Stimulated activated CD8-positive, alpha-beta memory T cell treated with anti-CD3 and anti-CD28 coated beads, Interleukin-4, amount 100 ng/mL, for 24 hours (primary cell): ENCODE measurements around the gene STIM2.
"Not testable (repeated sequence)": the region's sequence is repeated elsewhere in the genome, so short reads cannot be mapped to it uniquely, and the experiment has no call there.

Experiments used
- DNase-seq: peaks from one replicate; pipeline ENCODE4 v3.0.0-alpha.2; 2020; ENCODE audit warnings: low read depth

Gene STIM2

DNA sequence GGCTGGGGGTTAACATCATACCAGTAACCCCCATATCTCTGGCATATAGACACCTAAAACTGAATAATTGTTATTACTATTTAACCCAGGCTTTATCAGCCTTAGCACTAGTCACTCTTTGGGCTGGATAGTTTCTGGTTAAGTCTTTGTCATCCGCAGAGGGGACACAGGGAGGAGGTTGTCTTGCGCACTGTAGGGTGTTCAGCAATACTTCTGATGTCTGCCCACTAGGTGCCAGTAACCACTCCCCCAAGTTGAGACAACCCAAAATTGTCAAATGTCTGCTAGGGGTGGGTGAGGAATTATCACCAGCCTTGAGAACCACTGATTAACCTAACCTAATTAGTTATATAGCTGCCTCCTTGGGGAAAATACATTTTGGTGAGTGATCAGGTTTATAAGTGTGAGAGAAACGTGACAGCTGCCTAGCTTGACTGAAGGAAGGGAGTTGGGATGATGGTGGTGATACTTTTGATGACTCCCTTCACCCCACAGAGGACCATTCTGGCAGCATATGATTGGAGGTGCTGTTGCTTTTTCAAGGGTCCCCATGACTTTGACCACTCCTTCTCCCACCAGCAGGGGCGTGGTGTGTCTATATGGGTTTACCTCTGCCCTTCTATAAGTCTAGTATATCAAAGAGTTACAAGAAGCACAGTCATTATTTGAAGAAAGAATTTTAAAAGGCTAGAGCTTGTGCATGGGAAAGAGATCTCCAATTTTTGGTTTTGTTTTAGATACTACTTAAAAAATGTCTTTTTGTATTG is 140.9 kb downstream of the STIM2 start:
- DNase-seq: no peak

DNA sequence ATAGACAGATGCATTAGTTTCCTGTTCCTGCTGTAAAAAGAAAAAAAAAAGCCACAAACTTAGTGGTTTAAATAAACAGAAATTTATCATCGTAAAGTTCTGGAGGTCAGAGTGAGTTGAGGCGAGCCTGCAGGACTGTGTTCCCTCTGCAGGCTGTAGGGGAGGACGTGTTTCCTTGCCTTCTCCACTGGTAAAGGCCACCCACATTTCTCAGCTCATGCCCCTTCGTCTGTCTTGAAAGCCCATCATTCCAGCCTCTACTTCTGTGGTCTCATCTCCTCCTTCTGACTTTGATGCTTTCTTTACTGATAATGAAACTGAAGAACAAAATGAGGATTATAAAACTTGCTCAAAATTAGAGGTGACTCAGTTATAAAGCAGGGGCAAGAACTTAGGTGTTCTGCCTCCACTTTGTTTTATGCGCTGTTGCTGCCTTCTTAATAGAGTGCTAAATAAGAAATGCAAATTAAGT is 143.0 kb downstream of the STIM2 start:
- DNase-seq: no peak

DNA sequence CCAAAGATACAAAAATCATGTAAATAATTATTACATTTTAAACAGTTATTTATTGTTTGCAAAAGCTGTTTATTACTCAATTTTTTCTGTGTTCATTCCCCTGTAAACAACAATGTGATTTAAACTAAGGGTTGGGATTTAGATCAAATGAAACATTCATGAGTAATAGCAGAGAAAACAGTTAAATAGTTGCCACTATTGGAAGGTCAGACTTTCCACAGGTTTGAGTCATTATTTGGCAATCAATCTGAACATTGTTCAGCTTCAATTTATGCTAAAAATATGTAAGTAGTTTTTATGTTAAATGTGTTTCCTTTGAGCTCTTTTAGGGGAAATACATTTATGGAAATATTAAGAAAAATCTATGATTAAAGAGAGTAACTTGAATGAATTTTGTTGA is 144.9 kb downstream of the STIM2 start:
- no peak for DNase-seq

DNA sequence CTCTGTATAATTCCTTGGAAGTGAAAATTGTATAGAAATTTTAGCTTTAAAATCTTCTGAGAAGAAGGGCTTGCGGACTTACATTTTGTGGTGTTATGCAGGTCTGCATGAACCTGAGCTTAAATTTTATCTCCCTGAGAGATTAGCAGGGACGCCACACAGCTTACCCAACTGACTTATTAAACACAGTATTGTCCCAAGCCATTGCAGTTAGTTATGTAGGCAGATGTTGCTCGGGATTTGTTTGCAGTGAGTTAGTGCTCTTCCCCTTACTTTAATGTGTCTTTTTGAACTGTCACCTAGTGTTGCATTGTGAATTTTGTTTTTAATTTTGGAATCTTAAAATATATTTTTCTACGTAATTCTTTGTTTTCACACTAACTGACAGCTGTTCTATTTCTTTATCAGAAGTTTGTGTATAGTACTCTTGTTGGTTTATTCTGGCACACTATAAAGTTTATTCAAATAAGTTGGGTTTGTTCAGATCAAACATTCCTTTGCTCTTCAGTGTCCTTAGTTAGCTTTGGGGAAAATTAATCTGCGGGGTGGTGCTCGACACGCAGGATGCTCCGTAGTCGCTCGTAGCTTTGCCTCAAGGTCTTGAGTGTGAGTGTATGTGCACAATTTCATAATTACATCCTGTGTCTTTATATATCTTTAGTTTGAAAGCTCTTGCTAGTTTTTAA is 145.4 kb downstream of the STIM2 start:
- DNase-seq: no peak

DNA sequence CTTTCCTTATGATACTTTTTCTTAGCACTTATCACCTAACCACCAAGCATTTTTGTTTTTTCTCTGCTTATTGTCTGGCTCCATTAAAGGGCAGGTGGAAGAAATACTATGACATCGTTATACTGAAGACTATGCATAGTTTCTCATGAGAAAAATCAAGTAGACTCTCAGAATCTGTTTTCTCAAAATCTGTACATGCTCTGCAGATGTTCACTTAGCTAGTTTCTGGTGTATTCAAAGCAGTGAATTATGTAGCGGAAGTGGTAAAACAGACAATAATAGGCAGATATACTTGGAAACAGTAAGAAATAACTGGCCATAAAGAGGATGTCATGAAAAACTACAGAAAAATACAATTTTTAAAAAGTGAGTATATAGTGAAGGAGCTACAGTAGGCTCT is 146.0 kb downstream of the STIM2 start:
- no peak for DNase-seq

DNA sequence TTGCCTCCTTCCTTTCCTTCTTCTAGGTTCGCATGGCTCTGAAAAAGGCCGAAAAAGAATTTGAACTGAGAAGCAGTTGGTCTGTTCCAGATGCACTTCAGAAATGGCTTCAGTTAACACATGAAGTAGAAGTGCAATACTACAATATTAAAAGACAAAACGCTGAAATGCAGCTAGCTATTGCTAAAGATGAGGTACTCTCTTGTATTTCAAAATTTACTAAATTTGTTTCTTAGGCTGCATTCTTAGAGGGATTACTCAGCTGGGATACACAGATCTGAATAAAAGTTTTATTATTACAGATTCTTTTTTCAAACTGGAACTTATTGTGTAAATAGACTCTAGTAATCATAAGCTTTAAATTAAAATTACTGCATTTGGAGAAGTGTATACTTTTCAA is 146.9 kb downstream of the STIM2 start:
- no peak for DNase-seq

DNA sequence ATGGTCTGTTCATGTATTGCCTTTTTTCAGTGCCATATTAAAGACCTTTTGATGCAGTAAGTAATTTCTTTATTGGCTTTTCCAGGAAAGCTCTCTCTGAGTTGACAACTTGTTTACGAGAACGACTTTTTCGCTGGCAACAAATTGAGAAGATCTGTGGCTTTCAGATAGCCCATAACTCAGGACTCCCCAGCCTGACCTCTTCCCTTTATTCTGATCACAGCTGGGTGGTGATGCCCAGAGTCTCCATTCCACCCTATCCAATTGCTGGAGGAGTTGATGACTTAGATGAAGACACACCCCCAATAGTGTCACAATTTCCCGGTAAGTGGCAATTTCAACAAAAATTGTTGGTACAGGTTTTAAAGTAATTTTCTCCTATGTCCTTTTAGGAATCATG is 148.0 kb downstream of the STIM2 start:
- DNase-seq: no peak

DNA sequence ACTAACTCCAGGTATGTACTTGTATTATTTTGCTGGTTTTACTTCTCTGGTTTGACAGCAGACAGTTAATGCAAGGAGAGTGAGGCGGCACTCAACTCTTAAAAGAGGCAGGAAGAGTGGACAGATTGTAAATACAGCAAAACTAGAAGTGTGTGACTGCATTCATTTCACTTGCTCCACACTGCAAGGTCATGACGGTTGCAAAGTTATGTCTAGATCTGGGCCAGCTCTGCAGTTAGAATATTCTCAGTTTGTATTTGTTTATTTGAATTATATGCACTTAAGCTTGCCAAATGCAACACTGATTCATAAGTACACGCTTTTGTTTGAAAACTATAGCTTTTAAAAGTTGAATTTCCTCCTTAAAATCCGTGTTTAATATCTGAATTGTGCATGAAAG is 148.9 kb downstream of the STIM2 start:
- DNase-seq: no peak

DNA sequence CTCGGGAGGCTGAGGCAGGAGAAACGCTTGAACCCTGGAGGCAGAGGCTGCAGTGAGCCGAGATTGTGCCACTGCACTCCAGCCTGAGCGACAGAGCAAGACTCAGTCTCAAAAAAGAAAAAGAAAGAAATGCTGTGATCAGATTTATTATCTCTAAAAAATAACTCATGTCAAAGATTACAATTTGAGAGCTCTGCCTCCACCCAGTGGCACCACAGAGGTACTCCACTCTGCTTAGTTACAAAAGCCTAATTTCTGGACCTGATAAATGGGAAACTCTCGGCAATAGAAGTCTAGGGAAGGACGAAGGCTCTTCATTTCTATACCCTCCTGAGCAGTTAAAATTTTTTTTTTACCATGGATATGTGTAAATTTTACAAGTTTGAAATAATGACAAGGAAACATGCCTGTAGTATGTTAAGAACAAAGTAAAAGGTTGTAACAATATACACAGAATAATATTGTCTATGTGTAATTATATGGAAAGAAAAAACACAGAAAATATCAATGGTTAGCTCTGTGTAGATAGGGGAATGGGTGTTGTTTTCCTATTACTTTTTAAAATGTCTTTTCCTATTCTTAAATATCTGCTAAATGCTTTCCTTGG is 149.8 kb downstream of the STIM2 start:
- DNase-seq: peak; percentile 31

DNA sequence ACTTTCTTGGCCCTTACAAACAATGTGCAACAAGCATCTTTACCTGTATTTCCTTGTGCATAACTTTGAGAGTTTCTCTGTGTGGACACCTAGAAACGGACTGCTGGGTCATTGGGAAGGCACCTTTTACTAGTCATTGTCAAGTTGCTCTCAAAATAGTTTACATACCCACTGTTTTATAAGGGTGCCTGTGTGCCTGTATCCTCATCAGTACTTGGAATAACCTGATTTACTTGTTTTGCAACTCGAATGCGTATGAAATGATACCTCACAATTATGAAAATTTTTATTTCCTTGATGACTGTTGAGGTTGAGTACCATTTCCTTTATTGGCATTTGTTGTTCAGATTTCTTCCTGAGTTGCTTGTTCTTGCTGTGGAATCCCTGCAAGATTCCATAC is 150.8 kb downstream of the STIM2 start:
- DNase-seq: no peak

DNA sequence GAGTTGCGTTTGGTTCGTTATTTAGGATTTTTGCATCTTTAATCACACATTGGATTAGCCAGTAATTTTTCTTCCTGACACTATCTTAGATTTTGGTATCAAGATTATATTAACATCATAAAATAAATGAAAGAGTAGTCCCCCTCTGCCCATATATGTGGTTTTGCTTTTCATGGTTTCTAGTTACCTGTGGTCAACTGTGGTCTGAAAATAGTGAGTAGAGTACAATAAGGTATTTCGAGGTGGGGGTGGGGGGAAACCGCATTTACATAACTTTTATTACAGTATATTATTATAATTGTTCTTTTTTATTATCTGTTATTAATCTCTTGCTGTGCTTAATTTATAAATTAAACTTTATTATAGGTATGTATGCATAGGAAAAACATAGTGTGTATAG is 152.4 kb downstream of the STIM2 start:
- no peak for DNase-seq

DNA sequence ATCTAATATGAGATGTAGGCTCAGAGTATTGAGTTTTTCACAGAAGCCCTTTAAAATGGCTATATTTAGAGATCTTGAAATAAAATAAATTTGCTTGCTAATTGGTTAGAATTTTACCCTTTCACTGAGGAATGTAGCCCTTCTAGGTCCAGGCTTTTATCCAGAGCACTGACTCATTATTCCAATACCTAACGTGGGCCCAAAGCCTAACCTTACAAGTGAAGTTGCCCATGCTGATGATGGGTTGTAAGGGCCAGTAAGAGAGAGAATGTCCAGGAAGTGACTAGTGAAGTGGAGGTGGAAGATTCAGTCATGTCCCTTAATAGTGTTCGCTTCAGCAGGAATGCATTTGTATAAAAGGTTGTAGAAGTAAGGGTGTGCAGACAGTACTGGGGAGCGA is 155.9 kb downstream of the STIM2 start:
- DNase-seq: no peak

DNA sequence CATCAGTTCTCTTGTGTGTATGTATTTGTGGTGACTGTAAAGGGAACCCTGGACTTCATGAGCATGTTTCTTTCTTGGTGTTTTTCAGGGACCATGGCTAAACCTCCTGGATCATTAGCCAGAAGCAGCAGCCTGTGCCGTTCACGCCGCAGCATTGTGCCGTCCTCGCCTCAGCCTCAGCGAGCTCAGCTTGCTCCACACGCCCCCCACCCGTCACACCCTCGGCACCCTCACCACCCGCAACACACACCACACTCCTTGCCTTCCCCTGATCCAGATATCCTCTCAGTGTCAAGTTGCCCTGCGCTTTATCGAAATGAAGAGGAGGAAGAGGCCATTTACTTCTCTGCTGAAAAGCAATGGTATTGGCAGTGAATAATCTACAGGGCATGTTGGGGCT is 157.0 kb downstream of the STIM2 start:
- DNase-seq: no peak

DNA sequence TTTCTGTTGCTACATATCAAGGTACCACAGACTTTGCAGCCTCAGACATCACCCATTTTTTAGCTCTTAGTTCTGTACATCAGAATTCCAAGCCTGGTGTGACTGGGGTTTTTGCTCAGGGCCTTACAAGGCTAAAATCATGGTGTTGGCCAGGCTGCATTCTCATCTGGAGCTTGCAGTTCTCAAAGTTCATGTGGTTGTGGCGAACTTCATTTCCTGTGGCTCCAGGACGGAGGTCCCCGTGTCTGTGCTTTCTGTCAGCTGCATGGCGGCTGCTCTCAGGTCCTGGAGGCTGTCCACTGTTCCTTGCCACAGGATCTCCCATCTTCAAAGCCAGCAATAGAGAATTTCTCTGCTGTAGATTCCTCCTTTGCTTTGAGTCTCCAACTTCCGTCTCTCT is 157.4 kb downstream of the STIM2 start:
- no peak for DNase-seq

DNA sequence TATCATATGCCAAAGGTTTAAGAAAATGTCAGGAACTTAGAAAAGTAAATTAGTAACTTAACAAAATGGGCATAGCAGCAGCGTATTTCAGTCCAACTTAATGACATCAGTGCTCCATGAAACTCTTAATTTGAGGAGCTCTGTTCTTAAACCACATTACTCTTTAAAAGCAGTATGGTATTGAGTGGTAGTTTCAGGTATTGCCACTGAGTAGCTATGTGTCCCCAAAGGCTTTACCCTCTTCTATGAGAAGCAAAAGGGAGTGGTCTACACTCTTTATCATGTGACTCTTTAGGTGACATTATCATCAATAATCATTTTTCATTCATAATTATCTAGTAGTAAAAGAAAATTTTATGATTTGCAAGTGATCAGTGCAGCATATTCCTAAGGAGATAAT is 158.3 kb downstream of the STIM2 start:
- no peak for DNase-seq

DNA sequence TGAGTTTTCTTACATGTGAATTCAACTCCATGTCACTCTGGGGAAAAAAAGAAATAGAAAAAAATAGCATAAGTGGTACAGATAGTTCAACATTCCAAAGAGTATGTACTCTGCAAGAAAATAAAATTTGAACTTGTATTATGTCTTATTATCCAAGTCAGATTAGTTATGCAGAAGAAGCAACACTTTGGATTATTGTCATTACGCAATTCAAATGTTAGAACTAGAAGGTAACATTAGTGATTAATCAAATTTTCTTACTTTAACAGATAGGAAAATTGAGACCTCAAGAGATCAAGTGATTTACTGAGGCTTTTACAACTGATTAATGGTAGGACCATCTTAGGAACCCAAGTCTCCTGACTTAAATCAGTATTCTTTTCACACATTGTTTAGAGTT is 159.1 kb downstream of the STIM2 start:
- DNase-seq: no peak

DNA sequence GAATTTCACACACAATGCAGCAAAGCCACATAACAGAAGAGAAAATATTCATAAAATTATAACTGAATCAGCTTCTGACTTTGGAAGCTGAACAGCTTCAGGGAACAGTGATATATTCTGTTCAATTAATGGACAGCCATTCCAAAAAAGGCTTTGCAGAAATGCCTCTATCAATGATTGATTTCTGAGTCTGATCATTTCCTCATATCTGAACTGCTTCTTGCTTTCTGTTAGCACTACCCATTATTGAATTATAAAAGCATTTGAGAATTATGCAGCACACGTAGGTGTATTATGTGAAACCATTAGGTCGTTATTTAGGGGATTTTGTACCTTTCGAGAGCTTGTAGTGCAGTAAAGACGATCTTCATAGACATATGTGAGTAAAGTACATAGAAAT is 159.6 kb downstream of the STIM2 start:
- DNase-seq: no peak

DNA sequence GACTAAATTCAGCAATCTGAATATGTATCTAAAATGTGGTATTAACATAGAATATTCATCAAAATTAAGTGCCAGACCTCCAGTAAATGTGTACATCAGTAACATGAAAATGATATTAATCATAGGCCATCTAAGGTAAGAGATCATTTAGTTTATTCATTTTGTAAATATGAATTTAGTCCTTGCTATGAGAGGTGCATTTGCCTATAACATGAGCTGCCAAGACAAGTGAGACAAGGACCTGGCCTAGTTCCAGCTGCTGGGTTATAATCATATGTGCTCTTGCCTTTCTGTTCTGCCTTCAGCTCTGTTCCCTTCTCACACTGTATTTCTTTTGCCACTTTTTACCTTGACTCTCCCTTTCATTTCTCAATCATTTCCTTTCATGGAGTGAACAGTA is 160.0 kb downstream of the STIM2 start:
- DNase-seq: no peak

DNA sequence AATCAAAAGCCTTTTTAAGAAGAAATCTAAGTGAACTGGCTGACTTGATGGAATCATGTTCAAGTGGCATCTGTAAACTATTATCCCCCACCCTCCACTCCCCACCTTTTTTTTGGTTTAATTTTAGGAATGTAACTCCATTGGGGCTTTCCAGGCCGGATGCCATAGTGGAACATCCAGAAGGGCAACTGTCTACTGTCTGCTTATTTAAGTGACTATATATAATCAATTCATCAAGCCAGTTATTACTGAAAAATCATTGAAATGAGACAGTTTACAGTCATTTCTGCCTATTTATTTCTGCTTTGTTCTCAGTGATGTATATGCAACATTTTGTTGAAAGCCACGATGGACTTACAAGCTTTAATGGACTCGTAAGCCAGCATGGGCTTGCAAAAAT is 162.3 kb downstream of the STIM2 start:
- DNase-seq: no peak

DNA sequence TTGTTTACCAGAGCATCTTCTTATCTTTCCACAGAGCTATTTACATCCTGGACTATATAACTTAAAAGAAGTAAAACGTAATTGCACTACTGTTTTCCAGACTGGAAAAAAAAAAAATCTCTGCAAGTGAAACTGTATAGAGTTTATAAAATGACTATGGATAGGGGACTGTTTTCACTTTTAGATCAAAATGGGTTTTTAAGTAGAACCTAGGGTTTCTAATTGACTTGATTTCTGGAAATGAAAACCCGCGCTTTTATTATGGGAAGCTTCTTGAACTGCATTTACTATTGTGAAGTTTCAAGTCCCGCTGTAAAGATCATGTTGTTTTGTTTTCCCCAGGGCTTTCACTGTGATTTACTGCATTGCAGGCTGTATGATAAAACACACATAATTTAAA is 162.7 kb downstream of the STIM2 start:
- DNase-seq: no peak

DNA sequence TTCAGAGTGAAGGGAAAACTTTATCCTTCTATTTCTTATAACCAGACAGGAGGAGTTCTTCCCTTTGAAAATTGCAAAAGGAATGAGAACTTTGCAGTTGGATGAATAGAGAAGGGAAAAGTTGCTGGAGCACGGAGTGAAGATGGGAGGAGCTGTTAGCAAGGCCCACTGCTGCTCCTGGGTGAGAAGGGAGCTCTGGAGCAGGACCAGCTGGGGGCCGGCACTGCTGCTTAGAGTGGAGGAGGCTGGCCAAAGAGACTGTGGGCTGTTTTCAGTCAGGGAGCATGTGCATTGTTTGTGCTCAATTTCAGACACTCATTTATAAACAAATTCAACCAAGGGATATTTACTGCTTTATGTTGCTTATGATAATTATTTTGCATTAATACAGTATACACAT is 164.2 kb downstream of the STIM2 start:
- DNase-seq: no peak

DNA sequence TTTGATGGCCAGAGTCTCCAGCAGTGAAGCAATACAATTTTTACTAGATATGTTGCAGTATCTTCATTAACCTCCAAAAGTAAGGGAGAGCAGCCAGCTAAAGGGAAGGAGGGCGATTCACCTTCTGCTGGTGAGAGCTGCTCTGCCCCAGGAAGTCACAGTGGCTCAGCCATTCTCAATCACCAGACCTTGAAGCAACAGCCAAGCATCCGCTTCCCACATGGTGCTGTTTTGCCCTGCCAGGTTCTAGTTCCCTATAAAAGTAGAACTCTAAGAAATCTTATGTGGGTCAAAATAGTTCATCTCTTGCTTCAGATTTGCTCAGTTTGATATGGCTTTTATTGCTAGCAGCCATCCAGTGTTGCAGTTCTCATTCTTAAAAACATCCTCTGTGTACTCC is 166.8 kb downstream of the STIM2 start:
- no peak for DNase-seq

DNA sequence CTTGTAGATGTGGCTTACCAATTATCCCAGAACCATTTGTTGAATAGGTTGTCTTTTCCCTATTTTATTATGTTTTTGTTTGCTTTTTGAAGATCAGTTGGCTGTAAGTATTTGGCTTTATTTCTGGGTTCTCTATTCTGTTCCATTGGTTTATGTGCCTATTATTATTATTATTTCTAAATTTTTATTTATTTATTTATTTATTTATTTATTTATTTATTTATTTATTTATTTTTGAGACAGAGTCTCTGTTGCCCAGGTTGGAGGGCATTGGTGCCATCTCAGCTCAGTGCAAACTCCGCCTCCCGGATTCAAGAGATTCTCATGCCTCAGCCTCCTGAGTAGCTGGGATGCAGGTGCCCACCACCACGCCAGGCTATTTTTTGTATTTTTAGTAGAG is 174.5 kb downstream of the STIM2 start:
- DNase-seq: not testable (repeated sequence)
